ENCODE data around the gene ATP1B4. TPM values are rescaled to one million over a fixed set of nuclear protein-coding genes. Genes with fewer than 3 reads are reported as not detected.
"Not testable (repeated sequence)": the region's sequence is repeated elsewhere in the genome, so short reads cannot be mapped to it uniquely, and the experiment has no call there.

ATP1B4 gene
- total RNA-seq, 2 donors from 2014 or later, result 0.90 to 1.4 TPM

DNA sequence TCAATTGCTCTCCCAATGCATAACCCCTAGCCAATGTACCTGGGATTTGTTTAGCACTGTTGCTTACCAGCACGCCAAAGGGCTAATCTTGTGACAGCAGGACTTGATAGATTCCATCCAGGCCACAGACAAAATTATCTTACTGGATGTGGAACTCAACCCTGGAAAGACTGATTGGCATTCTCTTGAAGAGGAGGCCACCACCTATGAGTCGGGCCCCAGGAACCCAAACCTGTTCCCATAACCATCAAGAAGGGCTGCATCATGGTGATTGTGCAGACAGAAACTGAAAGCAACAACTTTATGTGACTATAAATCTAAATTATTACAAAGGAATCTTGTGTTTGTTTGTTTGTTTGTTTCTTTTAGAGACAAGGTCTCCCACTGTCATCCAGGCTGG lies 30.8 kb upstream of the ATP1B4 start:
- no peak for DNase-seq (ENCODE audit: low spot score)
- no peak overlapping the region for H3K4me3 ChIP-seq
- no peaks in the 10 kb centered on the region for H3K27me3 ChIP-seq
- H3K27ac ChIP-seq, result no peak overlapping the region
- H3K9me3 ChIP-seq, result peaks cover 0 to 13% of the 10 kb centered on the region in 2 donors
- no peaks in the 10 kb centered on the region for H3K36me3 ChIP-seq
- H3K4me1 ChIP-seq, result no peaks in the 10 kb centered on the region
- TF ChIP-seq, protein P1, sequence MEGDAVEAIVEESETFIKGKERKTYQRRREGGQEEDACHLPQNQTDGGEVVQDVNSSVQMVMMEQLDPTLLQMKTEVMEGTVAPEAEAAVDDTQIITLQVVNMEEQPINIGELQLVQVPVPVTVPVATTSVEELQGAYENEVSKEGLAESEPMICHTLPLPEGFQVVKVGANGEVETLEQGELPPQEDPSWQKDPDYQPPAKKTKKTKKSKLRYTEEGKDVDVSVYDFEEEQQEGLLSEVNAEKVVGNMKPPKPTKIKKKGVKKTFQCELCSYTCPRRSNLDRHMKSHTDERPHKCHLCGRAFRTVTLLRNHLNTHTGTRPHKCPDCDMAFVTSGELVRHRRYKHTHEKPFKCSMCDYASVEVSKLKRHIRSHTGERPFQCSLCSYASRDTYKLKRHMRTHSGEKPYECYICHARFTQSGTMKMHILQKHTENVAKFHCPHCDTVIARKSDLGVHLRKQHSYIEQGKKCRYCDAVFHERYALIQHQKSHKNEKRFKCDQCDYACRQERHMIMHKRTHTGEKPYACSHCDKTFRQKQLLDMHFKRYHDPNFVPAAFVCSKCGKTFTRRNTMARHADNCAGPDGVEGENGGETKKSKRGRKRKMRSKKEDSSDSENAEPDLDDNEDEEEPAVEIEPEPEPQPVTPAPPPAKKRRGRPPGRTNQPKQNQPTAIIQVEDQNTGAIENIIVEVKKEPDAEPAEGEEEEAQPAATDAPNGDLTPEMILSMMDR (IDR thresholded peaks at IDR 0.05), result no peak

DNA sequence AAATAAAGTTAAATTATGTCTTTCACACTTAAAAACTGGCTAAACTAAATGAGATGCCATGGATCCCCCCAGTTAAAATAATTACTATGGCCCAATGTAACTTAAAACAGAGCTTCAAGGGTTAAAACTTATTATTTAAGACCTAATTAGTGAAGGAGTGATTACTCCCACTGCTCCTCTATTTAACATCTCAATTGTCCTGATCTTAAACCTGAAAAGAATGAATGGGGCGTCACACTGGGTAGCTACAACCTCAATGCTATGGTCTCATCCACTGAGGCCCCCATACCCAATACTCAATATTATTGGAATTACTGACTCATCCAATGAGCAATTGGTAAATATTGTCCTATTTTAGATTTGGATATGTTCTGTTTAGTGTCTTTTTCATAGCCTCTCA lies 29.5 kb upstream of the ATP1B4 start:
- Histone ChIP-seq H3K9me3 (peaks cover 0 to 26% of the 10 kb centered on the region in 2 donors), H3K4me3 (no peak overlapping the region), H3K27me3 (no peaks in the 10 kb centered on the region), H3K36me3 (no peaks in the 10 kb centered on the region), H3K4me1 (no peaks in the 10 kb centered on the region), H3K27ac (no peak overlapping the region)
- no peak for DNase-seq (ENCODE audit: low spot score)
- TF ChIP-seq, protein P1 (IDR thresholded peaks at IDR 0.05), result no peak

DNA sequence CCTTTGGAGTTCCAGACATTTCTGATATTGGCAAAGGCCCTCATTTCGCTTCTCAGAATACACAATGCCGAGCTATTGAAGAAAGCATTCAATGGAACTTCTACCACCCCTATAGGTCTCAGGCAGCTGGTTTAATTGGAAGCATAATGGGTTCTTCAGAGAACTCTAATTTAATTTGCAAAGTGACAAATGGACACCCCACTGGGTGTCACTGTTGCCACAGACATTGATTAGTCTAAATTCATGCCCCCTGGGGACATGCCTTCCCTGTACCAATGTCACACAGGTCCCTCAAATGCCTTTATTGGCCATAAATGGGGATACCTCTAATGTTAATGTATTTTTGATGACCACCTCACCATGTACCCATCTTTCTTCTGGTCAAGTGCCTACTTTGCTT lies 27.7 kb upstream of the ATP1B4 start:
- no peak overlapping the region for H3K4me3 ChIP-seq
- no peaks in the 10 kb centered on the region for H3K36me3 ChIP-seq
- H3K27ac ChIP-seq, result no peak overlapping the region
- no peaks in the 10 kb centered on the region for H3K4me1 ChIP-seq
- DNase-seq (ENCODE audit: low spot score), result no peak
- TF ChIP-seq, protein P1 (IDR thresholded peaks at IDR 0.05), result no peak
- peaks cover 0 to 42% of the 10 kb centered on the region in 2 donors for H3K9me3 ChIP-seq
- no peaks in the 10 kb centered on the region for H3K27me3 ChIP-seq

DNA sequence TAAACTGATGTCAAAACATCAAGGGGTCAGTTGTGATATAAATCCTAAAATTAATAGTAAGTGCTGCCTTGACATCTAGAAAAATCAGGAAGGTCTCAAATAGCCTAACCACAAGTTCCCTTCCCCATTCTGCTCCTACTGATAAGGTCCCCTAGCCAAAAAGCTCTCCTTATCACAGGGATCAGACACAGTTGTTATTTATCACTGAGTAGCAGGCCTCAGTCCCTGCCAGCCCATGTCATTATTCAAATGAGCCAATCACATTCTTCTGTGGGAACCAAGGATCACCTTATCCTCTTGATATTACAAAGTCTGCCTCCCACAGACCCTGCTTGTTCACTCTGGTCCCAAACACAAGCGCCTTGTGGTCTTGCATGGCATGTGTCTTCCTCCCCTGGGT lies 27.3 kb upstream of the ATP1B4 start:
- Histone ChIP-seq H3K27me3 (no peaks in the 10 kb centered on the region), H3K4me3 (no peak overlapping the region), H3K27ac (no peak overlapping the region), H3K36me3 (no peaks in the 10 kb centered on the region), H3K4me1 (no peaks in the 10 kb centered on the region), H3K9me3 (peaks cover 3 to 47% of the 10 kb centered on the region in 2 donors)
- DNase-seq (ENCODE audit: low spot score), result no peak
- TF ChIP-seq, protein P1 (IDR thresholded peaks at IDR 0.05), result no peak

DNA sequence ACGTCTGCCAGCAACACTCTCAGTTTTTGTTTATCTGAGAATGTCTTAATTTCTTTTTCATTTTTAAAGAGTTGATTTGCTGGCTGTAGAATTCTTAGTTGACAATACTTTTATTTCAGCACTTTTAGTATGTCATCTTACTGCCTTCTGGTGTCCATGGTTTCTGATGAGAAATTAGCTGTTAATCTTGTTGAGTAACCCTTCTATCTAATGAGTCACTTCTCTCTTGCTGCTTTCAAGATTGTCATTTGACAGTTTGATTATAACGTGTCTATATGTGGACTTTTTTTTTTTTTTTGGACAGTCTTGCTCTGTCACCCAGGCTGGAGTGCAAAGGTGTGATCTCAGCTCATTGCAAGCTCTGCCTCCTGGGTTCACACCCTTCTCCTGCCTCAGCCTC lies 26.6 kb upstream of the ATP1B4 start:
- Histone ChIP-seq H3K4me1 (no peaks in the 10 kb centered on the region), H3K9me3 (peaks cover 6 to 53% of the 10 kb centered on the region in 2 donors), H3K36me3 (no peaks in the 10 kb centered on the region), H3K4me3 (no peak overlapping the region), H3K27me3 (no peaks in the 10 kb centered on the region), H3K27ac (no peak overlapping the region)
- TF ChIP-seq, protein P1 (IDR thresholded peaks at IDR 0.05), result no peak
- no peak for DNase-seq (ENCODE audit: low spot score)

DNA sequence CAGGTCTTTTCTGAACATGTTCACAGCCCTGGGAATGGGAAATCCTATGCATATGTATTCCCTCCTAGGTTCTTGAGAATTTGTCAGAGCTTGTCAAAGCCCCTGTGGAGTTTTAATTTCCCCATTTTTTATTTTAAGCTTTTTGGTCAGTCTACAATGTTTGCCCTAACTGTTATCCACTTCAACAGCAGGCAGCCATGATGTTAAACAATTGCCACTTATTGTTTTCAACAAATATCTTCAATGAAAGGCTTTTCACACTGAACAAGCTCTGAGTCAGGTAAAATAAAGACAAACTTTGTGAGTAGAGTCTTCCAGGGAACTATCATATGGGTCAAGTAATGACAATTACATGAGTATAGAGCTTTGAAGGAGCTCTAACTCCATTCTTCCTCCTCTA lies 25.0 kb upstream of the ATP1B4 start:
- no peaks in the 10 kb centered on the region for H3K27me3 ChIP-seq

DNA sequence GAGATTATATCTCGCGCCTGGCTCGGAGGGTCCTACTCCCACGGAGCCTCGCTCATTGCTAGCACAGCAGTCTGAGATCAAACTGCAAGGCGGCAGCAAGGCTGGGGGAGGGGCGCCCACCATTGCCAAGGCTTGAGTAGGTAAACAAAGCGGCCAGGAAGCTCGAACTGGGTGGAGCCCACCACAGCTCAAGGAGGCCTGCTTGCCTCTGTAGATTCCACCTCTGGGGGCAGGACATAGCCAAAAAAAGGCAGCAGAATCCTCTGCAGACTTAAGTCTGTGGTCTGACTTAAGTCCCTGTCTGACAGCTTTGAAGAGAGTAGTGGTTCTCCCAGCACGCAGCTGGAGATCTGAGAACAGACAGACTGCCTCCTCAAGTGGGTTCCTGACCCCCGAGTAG lies 17.3 kb upstream of the ATP1B4 start:
- not testable (repeated sequence) for H3K4me3 ChIP-seq; DNase-seq (ENCODE audit: low spot score); H3K27me3 ChIP-seq; H3K9me3 ChIP-seq; H3K36me3 ChIP-seq; H3K4me1 ChIP-seq; H3K27ac ChIP-seq

More for the DNA sequence above, 25.0 kb upstream of the ATP1B4 start:
- TF ChIP-seq, protein P1 (IDR thresholded peaks at IDR 0.05), result no peak
- Histone ChIP-seq H3K4me1 (no peaks in the 10 kb centered on the region), H3K27ac (no peak overlapping the region), H3K9me3 (peaks cover 6 to 54% of the 10 kb centered on the region in 2 donors), H3K4me3 (no peak overlapping the region), H3K36me3 (no peaks in the 10 kb centered on the region)
- DNase-seq (ENCODE audit: low spot score), result no peak
